Astrocyte of the cerebellum (primary cell): ENCODE data around the gene PRPF31.
A peak's percentile ranks its signal among the peaks of the same experiment; 100 is the strongest.

Experiments used
- DNase-seq: peaks from one replicate; pipeline ENCODE4 v3.0.0-alpha.2; 2011; ENCODE audit warnings: low read depth
- H3K4me3 ChIP-seq: 2 replicates; pipeline ENCODE4 v1.5.1; 2011; ENCODE audit warnings: mild to moderate bottlenecking, low read depth, low read length, moderate library complexity
- CTCF ChIP-seq: IDR thresholded peaks from 2 replicates; pipeline ENCODE4 v1.5.1; 2012; ENCODE audit warnings: low read length, low read depth, moderate library complexity, mild to moderate bottlenecking; ENCODE audit errors: missing control alignments
- in situ Hi-C: cut with HindIII; loops from 2 replicates; pipeline ENCODE4 v1.10.0; 2017; ENCODE audit warnings: low sequenced_read_pairs

Gene PRPF31

GRCh38 chr19:54156953-54157352 is 41.4 kb downstream of the PRPF31 start:
- H3K4me3 ChIP-seq, result no peak overlapping the region
- no peak for TF ChIP-seq CTCF
- DNase-seq, result no peak
- in situ Hi-C loops, result no loop called here

- TF ChIP-seq CTCF, result no peak
- no peak for DNase-seq
- in situ Hi-C loops, result no loop called here
- H3K4me3 ChIP-seq, result peak overlapping the region; percentile 67
Measured at GRCh38 chr19:54158812-54159351, 43.3 kb downstream of the PRPF31 start.

- peak within 1 kb of the TSS; percentile 67 for H3K4me3 ChIP-seq
- in situ Hi-C loops, result no loop called here
- peak; percentile 28 for TF ChIP-seq CTCF
- peak; percentile 100 for DNase-seq
Measured at GRCh38 chr19:54159352-54160181, 44.0 kb downstream of the PRPF31 start, which contains the start of gene LENG1. Gene LENG1 (minus strand): TSS chr19:54159721. CDS start chr19:54159695, 26 bp downstream.

- in situ Hi-C loops, result no loop called here
- peak overlapping the region; percentile 67 for H3K4me3 ChIP-seq
- DNase-seq, result no peak
Measured at GRCh38 chr19:54160182-54160811, 44.7 kb downstream of the PRPF31 start.

GRCh38 chr19:54160854-54161253 is 45.3 kb downstream of the PRPF31 start:
- peak overlapping the region; percentile 67 for H3K4me3 ChIP-seq
- in situ Hi-C loops, result no loop called here
- no peak for TF ChIP-seq CTCF
- no peak for DNase-seq

More at GRCh38 chr19:54160182-54160811, 44.7 kb downstream of the PRPF31 start:
- no peak for TF ChIP-seq CTCF

- H3K4me3 ChIP-seq, result peak overlapping the region; percentile 34
- in situ Hi-C loops, result no loop called here
- no peak for TF ChIP-seq CTCF
- no peak for DNase-seq
Measured at GRCh38 chr19:54162241-54162805, 46.8 kb downstream of the PRPF31 start.
